Smooth muscle cell (in vitro differentiated cells): ENCODE data around the gene SLC38A9. TPM values are rescaled to one million over a fixed set of nuclear protein-coding genes. Genes with fewer than 3 reads are reported as not detected.

Source experiments
- DNase-seq: peaks from one replicate; lab custom pipeline; 2025; ENCODE audit not compliant: unreplicated experiment; lab: John Stamatoyannopoulos, UW
- H2AFZ ChIP-seq: fragments of 200-600 bp; sonication (generic); 2 replicates; pipeline ENCODE4 v1.6.0; 2016; ENCODE audit warnings: antibody characterized with exemption, low read depth, mild to moderate bottlenecking
- H3F3A ChIP-seq: fragments of 200-600 bp; sonication (generic); 2 replicates; pipeline ENCODE4 v1.6.0; 2017; ENCODE audit warnings: antibody characterized with exemption, low read depth
- H3K27ac ChIP-seq: fragments of 200-600 bp; sonication (generic); 2 replicates; pipeline ENCODE4 v1.5.1; 2016; ENCODE audit warnings: low read depth, mild to moderate bottlenecking
- H3K27me3 ChIP-seq: fragments of 200-600 bp; sonication (generic); 2 replicates; pipeline ENCODE4 v1.6.1; 2016; ENCODE audit warnings: low read depth, mild to moderate bottlenecking
- H3K36me3 ChIP-seq: fragments of 200-600 bp; sonication (generic); 2 replicates; pipeline ENCODE4 v1.5.1; 2016; ENCODE audit warnings: low read depth
- H3K4me1 ChIP-seq: fragments of 200-600 bp; sonication (generic); 2 replicates; pipeline ENCODE4 v1.5.1; 2016; ENCODE audit warnings: low read depth
- H3K4me2 ChIP-seq: fragments of 200-600 bp; sonication (generic); 2 replicates; pipeline ENCODE4 v1.6.0; 2016; ENCODE audit warnings: mild to moderate bottlenecking
- H3K4me3 ChIP-seq: fragments of 200-600 bp; sonication (generic); 2 replicates; pipeline ENCODE4 v1.5.1; 2016; ENCODE audit warnings: mild to moderate bottlenecking
- H3K79me2 ChIP-seq: fragments of 200-600 bp; sonication (generic); 2 replicates; pipeline ENCODE4 v1.6.0; 2016; ENCODE audit warnings: low read depth, mild to moderate bottlenecking
- H3K9ac ChIP-seq: fragments of 200-600 bp; sonication (generic); 2 replicates; pipeline ENCODE4 v1.6.0; 2016; ENCODE audit warnings: low read depth
- H3K9me3 ChIP-seq: fragments of 200-600 bp; sonication (generic); replicated peaks from 2 replicates; pipeline ENCODE4 v1.5.1; 2016; ENCODE audit warnings: low read depth
- H4K20me1 ChIP-seq: fragments of 200-600 bp; sonication (generic); 2 replicates; pipeline ENCODE4 v1.6.0; 2016; ENCODE audit warnings: low read depth
- WGBS: methylation state at CpG from one replicate; pipeline ENCODE4 v1.1.7; 2016; ENCODE audit warnings: low lambda C conversion rate; 5-methylcytosine and 5-hydroxymethylcytosine counted together
- polyA plus RNA-seq: library from polyadenylated mRNA; unstranded; fragments of >200 nt; fragmentation: Nextera tagmentation; extraction: Ambion mirVana; gene quantifications from 2 replicates; pipeline ENCODE4 v1.2.1, GENCODE V29; 2016
- total RNA-seq: library from RNA; depleted of rRNA; stranded (reverse); fragments of >200 nt; gene quantifications from 2 replicates; pipeline ENCODE4 v1.2.3, GENCODE V29; 2014
- TF ChIP-seq, protein P1 (sequence below): fragments of 200-600 bp; sonication (generic); IDR thresholded peaks from 2 replicates; pipeline ENCODE4 v1.5.1; 2017; ENCODE audit warnings: borderline replicate concordance, mild to moderate bottlenecking, antibody characterized with exemption; ENCODE audit not compliant: insufficient read depth, poor library complexity, severe bottlenecking

SLC38A9 gene
- total and polyA plus RNA-seq, 2 experiments from 2014 or later = 19.8 to 41.0 TPM

- no peak overlapping the region for H3K27ac ChIP-seq
- TF ChIP-seq, protein P1, sequence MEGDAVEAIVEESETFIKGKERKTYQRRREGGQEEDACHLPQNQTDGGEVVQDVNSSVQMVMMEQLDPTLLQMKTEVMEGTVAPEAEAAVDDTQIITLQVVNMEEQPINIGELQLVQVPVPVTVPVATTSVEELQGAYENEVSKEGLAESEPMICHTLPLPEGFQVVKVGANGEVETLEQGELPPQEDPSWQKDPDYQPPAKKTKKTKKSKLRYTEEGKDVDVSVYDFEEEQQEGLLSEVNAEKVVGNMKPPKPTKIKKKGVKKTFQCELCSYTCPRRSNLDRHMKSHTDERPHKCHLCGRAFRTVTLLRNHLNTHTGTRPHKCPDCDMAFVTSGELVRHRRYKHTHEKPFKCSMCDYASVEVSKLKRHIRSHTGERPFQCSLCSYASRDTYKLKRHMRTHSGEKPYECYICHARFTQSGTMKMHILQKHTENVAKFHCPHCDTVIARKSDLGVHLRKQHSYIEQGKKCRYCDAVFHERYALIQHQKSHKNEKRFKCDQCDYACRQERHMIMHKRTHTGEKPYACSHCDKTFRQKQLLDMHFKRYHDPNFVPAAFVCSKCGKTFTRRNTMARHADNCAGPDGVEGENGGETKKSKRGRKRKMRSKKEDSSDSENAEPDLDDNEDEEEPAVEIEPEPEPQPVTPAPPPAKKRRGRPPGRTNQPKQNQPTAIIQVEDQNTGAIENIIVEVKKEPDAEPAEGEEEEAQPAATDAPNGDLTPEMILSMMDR = no peak
- H3K36me3 ChIP-seq = no peaks in the 10 kb centered on the region
- no peaks in the 10 kb centered on the region for H3F3A ChIP-seq
- H2AFZ ChIP-seq = no peak overlapping the region
- H3K27me3 ChIP-seq = no peaks in the 10 kb centered on the region
- H3K4me1 ChIP-seq = no peaks in the 10 kb centered on the region
- H3K9ac ChIP-seq = no peak overlapping the region
- no peak for DNase-seq
- H3K79me2 ChIP-seq = no peaks in the 10 kb centered on the region
- H3K9me3 ChIP-seq = no peaks in the 10 kb centered on the region
- no peak overlapping the region for H3K4me3 ChIP-seq
- no peaks in the 10 kb centered on the region for H4K20me1 ChIP-seq
- WGBS = 87% methylated on average over 3 of the region's 3 CpGs
- no peak overlapping the region for H3K4me2 ChIP-seq
Measured at GRCh38 chr5:55742778-55743177, 30.7 kb upstream of the SLC38A9 start.

DNA sequence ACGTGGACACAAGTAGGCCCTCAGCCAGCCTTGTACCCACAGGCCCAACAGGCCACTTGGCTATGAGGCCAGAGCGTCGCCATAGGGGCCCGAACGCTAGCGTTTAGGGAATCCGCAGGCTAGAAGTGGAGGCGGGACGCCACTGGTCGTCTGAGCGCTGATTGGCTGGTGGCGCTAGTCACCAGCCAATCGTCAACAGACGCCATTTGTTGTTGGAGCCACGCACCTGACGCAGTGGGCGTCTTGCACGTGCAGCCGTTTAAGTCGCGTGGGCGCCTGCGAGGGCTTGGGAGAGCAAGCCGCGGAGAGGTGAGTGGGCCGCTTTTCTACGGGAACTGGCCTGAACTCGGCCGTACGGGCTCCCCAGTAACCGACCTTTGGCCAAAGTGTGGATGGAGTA lies 25.7 kb upstream of the SLC38A9 start, which contains the start of gene DDX4:
Gene DDX4 (plus strand): TSS at position 269 of the 400 bp plus-strand sequence. CDS start 903 bp downstream, outside the sequence.
- Histone ChIP-seq H3K4me2 (no peak within 1 kb of the TSS), H3K36me3 (no peaks in the 10 kb centered on the region), H3K27me3 (no peaks in the 10 kb centered on the region), H3K27ac (no peak within 1 kb of the TSS), H2AFZ (no peak within 1 kb of the TSS), H3K4me3 (no peak within 1 kb of the TSS), H3F3A (no peaks in the 10 kb centered on the region), H3K4me1 (no peaks in the 10 kb centered on the region), H3K9ac (no peak within 1 kb of the TSS), H4K20me1 (no peaks in the 10 kb centered on the region), H3K9me3 (no peaks in the 10 kb centered on the region), H3K79me2 (no peaks in the 10 kb centered on the region)
- DNase-seq = no peak
- 97% methylated on average over 31 of the region's 31 CpGs for WGBS
- TF ChIP-seq, protein P1 = no peak

GRCh38 chr5:55734658-55735057 lies 22.5 kb upstream of the SLC38A9 start:
- no peaks in the 10 kb centered on the region for H3F3A ChIP-seq
- H2AFZ ChIP-seq = no peak overlapping the region
- WGBS = 95% methylated on average over 1 of the region's 1 CpG
- no peaks in the 10 kb centered on the region for H4K20me1 ChIP-seq
- no peaks in the 10 kb centered on the region for H3K4me1 ChIP-seq
- H3K27ac ChIP-seq = no peak overlapping the region
- H3K4me2 ChIP-seq = no peak overlapping the region
- H3K9me3 ChIP-seq = no peaks in the 10 kb centered on the region
- no peaks in the 10 kb centered on the region for H3K79me2 ChIP-seq
- no peak for DNase-seq
- H3K36me3 ChIP-seq = no peaks in the 10 kb centered on the region
- H3K27me3 ChIP-seq = no peaks in the 10 kb centered on the region
- H3K9ac ChIP-seq = no peak overlapping the region
- TF ChIP-seq, protein P1 = no peak
- no peak overlapping the region for H3K4me3 ChIP-seq

DNA sequence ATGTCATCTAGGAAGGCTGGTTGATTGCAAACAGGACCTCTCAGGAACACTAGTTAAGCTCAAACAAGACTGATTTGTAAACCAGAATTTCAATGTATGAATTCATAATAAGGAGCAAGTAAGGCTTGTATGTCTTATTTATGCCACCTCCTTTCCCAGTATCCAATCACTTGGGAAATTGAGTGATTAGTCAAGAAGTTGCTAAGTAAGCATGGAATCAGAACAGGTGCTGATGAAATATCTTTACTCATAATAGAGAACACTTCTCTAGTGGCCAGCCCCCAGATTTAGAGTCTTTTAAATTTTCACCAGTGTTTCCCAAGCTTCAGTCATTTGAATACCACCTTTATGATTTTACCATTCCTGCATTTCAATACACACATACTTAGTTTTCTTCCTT lies 20.5 kb upstream of the SLC38A9 start:
- H3K9ac ChIP-seq = no peak overlapping the region
- H4K20me1 ChIP-seq = no peaks in the 10 kb centered on the region
- H3K4me1 ChIP-seq = no peaks in the 10 kb centered on the region
- no peak for DNase-seq
- H2AFZ ChIP-seq = no peak overlapping the region
- H3F3A ChIP-seq = no peaks in the 10 kb centered on the region
- H3K27ac ChIP-seq = no peak overlapping the region
- H3K27me3 ChIP-seq = no peaks in the 10 kb centered on the region
- H3K9me3 ChIP-seq = no peaks in the 10 kb centered on the region
- TF ChIP-seq, protein P1 = no peak
- H3K4me3 ChIP-seq = no peak overlapping the region
- H3K36me3 ChIP-seq = no peaks in the 10 kb centered on the region
- H3K4me2 ChIP-seq = no peak overlapping the region
- no peaks in the 10 kb centered on the region for H3K79me2 ChIP-seq
